Coronary artery (tissue), 2 donors: Measurements from ENCODE around the gene MGAT4A.

Experiments used
- DNase-seq: peaks from one replicate; pipeline ENCODE4 v3.0.0-alpha.2; 2017; ENCODE audit warnings: low spot score
- H3K27ac ChIP-seq, 2 donors: fragments of 200-600 bp; sonication (generic); one replicate each; pipeline ENCODE4 v1.5.1; 2016 to 2019
- H3K4me3 ChIP-seq: fragments of 200-600 bp; sonication (generic); 2 replicates; pipeline ENCODE4 v1.5.1; 2016; ENCODE audit warnings: mild to moderate bottlenecking, moderate library complexity
- TF ChIP-seq, protein P1 (sequence below): fragments of 200-600 bp; sonication (generic); IDR thresholded peaks from one replicate; pipeline ENCODE4 v1.5.1; 2019; ENCODE audit warnings: antibody characterized with exemption

Gene MGAT4A

DNA sequence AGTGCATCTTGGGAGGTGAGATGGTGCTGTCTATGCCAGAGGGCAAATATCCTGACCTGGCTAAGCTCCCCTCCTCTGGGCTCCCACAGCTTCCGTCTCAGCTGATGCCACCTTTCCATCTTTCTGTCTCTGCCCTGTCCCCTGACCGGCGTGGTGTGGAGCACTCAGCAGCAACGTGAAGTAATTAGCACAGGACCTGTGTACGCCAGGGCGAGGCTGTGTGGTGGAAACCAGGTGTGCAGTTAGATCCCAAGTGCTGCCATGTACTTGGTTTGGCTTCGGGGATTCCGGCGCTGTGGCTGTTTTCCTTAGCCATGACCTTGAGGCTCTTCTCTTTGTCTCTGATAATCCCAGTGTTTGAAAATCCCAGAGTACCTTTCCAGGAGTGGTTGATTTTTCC is 159.1 kb downstream of the MGAT4A start:
- DNase-seq: no peak
- Histone ChIP-seq H3K4me3 (no peak overlapping the region), H3K27ac (no peak overlapping the region)
- TF ChIP-seq, protein P1, sequence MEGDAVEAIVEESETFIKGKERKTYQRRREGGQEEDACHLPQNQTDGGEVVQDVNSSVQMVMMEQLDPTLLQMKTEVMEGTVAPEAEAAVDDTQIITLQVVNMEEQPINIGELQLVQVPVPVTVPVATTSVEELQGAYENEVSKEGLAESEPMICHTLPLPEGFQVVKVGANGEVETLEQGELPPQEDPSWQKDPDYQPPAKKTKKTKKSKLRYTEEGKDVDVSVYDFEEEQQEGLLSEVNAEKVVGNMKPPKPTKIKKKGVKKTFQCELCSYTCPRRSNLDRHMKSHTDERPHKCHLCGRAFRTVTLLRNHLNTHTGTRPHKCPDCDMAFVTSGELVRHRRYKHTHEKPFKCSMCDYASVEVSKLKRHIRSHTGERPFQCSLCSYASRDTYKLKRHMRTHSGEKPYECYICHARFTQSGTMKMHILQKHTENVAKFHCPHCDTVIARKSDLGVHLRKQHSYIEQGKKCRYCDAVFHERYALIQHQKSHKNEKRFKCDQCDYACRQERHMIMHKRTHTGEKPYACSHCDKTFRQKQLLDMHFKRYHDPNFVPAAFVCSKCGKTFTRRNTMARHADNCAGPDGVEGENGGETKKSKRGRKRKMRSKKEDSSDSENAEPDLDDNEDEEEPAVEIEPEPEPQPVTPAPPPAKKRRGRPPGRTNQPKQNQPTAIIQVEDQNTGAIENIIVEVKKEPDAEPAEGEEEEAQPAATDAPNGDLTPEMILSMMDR: no peak

DNA sequence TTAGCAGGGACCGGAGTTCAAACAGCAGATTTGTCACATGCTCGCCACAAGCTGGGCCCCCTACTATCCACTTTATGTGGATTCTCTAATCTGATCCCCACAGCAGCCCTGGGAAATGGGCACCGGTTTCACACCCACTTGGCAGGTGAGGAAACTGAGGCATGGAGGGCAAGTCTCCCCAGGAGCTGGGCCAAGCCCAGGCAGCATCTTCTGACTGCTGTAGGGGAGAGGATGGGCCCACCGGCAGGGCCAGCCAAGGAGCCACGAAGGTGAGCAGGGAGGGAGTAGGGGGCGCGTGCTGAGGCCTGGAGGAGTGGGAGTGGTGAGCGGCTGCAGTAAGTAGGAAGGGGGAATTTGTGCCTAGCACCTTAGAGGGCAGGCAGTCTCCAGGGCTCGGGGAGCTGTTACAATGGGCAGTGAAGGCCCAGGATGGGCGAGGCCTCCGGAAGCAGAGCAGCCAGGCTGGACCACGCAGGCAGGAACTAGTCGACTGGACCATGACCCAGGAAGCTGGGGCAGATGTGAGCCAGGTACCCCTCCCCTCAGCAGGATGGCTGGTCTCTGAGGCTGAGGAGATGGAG is 159.7 kb downstream of the MGAT4A start:
- TF ChIP-seq, protein P1: no peak
- Histone ChIP-seq H3K4me3 (no peak overlapping the region), H3K27ac (no peak overlapping the region)
- DNase-seq: no peak

DNA sequence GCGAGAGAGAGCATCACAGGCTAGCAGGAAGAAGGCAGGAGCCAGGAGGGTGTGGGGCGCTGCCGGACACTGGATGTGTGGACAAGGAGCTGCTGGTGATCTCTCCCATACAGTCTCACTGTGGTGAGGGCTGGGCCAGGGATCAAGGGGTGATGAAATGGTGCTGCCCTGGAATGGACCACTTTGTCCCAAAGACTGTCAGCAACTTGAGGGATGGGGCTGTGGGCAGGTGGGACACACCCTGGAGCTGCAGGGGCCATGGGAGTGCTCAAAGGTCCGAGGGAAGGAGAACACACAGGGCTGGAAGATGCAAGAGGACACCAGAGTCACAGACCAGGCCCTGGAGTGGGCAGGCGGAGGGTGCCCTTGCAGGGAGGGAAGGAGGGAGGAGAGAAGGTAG is 160.6 kb downstream of the MGAT4A start:
- TF ChIP-seq, protein P1: no peak
- H3K27ac ChIP-seq: no peak overlapping the region
- H3K4me3 ChIP-seq: no peak overlapping the region
- DNase-seq: no peak

DNA sequence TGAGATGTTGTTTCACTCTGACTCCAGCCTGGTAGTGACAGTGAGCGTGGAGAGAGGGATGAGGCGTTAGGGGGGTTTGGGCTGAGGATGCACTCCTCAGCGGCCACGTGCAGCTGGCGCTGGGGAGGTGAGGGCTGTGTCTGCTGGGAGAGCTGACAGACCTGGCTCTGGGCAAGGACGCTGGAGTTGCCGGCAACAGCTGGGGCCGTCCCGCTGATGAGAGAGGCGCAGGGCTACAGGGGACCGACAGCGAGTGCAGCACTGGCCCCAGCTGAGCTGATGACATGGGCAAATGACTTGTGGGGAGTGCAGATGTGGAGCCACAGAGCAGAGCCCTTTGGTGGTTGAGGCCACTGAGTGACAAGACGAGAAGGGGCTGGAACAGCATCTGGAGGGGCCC is 161.0 kb downstream of the MGAT4A start:
- H3K27ac ChIP-seq: no peak overlapping the region
- TF ChIP-seq, protein P1: no peak
- no peak overlapping the region for H3K4me3 ChIP-seq
- DNase-seq: no peak

DNA sequence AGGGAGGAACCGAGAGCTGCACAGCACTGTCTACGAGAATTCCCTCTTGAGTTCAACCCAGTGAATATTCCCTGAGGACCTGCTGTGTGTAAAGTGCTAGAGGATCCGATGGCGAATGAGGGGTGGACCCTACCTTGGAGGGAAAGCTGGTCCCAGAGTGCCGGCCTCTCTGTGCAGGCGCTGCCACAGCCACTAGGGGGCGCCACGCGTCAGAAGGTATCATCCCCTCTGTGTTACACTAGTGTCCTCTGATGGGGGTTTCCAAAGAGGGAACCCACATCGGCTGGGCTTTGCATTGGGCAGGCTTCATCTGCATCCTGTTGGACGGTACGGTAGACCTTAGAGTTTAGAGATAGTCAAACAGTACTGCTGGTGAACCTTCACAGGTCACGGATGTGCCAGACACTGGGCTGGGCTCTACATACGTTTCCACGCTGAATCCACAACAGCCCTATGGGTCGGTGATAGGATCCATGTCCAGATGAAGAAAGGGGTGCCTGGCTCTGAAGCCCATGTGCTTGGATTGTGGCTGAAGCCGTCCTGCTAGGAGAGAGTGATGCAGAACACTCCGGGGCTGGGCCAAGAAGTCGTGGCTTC is 161.6 kb downstream of the MGAT4A start:
- TF ChIP-seq, protein P1: peak; percentile 58
- DNase-seq: no peak
- Histone ChIP-seq H3K4me3 (no peak overlapping the region), H3K27ac (no peak overlapping the region)
